SU-DHL-6 (cell line): ENCODE results near the gene HOMEZ.

Experiments
- H2AFZ ChIP-seq: fragments of 200-600 bp; sonication (generic); 2 replicates; pipeline ENCODE4 v1.6.1; 2014; ENCODE audit warnings: low read depth, mild to moderate bottlenecking, moderate library complexity, mixed read lengths, antibody characterized with exemption, low read length; ENCODE audit not compliant: severe bottlenecking
- H3F3A ChIP-seq: fragments of 200-600 bp; shearing (Covaris generic); 2 replicates; pipeline ENCODE4 v1.6.0; 2016; ENCODE audit warnings: antibody characterized with exemption, mild to moderate bottlenecking; ENCODE audit not compliant: insufficient read depth
- H3K27ac ChIP-seq: fragments of 200-600 bp; sonication (generic); 2 replicates; pipeline ENCODE4 v1.5.1; 2016; ENCODE audit warnings: low read depth, mild to moderate bottlenecking, low read length, moderate library complexity, mixed read lengths
- H3K27me3 ChIP-seq: fragments of 200-600 bp; sonication (generic), shearing (Covaris generic); 2 replicates; pipeline ENCODE4 v1.6.0; 2014; ENCODE audit warnings: mild to moderate bottlenecking, low read length
- H3K36me3 ChIP-seq: fragments of 200-600 bp; sonication (generic); 2 replicates; pipeline ENCODE4 v1.6.1; 2014; ENCODE audit warnings: mild to moderate bottlenecking, low read length, mixed read lengths
- H3K4me2 ChIP-seq: fragments of 300-600, 200-600 bp; shearing (Covaris generic), sonication (generic); 2 replicates; pipeline ENCODE4 v1.6.0; 2014; ENCODE audit warnings: low read length, low read depth, mild to moderate bottlenecking; ENCODE audit not compliant: poor library complexity, severe bottlenecking
- H3K4me3 ChIP-seq: fragments of 200-600 bp; sonication (generic); 2 replicates; pipeline ENCODE4 v1.5.1; 2014; ENCODE audit warnings: antibody characterized with exemption, low read length, mild to moderate bottlenecking, mixed read lengths; ENCODE audit not compliant: insufficient read depth, poor library complexity, severe bottlenecking
- H3K79me2 ChIP-seq: fragments of 200-600 bp; sonication (generic); 2 replicates; pipeline ENCODE4 v1.6.1; 2014; ENCODE audit warnings: mild to moderate bottlenecking, low read length, moderate library complexity; ENCODE audit not compliant: insufficient read depth
- H3K9ac ChIP-seq: fragments of 200-600 bp; sonication (generic); 2 replicates; pipeline ENCODE4 v1.7.0; 2014; ENCODE audit warnings: mild to moderate bottlenecking, low read length
- H3K9me2 ChIP-seq: fragments of 200-600 bp; sonication (generic); replicated peaks from 2 replicates; pipeline ENCODE4 v1.6.1; 2014; ENCODE audit warnings: low read length; ENCODE audit not compliant: insufficient read depth
- H3K9me3 ChIP-seq: fragments of 200-600 bp; sonication (generic); 2 replicates; pipeline ENCODE4 v1.6.1; 2014; ENCODE audit warnings: low read length, mixed read lengths; ENCODE audit not compliant: insufficient read depth
- H4K20me1 ChIP-seq: fragments of 200-600 bp; sonication (generic); 2 replicates; pipeline ENCODE4 v1.6.1; 2014; ENCODE audit warnings: low read depth, mild to moderate bottlenecking, antibody characterized with exemption, low read length, moderate library complexity, mixed read lengths
- EZH2phosphoT487 ChIP-seq: fragments of 200-600 bp; sonication (generic), shearing (Covaris generic); conservative IDR thresholded peaks from 2 replicates; pipeline ENCODE4 v1.6.1; 2018; ENCODE audit warnings: mild to moderate bottlenecking, antibody characterized with exemption, low read length, moderate library complexity, mixed read lengths
- TF ChIP-seq, protein P1 (sequence below): fragments of 200-600 bp; sonication (generic); IDR thresholded peaks from one replicate; pipeline ENCODE4 v1.5.1; 2017; ENCODE audit warnings: antibody characterized with exemption, mild to moderate bottlenecking, low read length, moderate library complexity; ENCODE audit not compliant: insufficient read depth, poor library complexity, severe bottlenecking

Gene HOMEZ

DNA sequence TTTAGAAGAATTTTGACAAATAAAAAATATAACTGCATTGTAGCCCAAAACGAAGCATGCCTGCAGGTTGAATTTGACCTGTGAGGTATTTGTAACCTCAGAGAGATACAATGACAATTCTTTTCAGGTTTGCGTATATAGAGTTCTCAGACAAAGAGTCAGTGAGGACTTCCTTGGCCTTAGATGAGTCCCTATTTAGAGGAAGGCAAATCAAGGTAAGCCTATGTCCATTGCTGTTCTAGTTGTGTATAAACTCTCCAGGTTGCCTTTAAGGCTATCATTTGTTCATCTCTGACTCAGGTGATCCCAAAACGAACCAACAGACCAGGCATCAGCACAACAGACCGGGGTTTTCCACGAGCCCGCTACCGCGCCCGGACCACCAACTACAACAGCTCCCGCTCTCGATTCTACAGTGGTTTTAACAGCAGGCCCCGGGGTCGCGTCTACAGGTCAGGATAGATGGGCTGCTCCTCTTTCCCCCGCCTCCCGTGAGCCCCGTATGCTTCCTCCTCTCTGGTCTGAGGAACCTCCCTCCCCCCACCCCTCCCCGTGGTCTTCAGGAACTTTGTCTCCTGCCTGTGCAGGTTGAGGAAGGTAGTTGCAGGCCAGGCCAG, 38.0 kb upstream of the HOMEZ start:
- H3K79me2 ChIP-seq, result peaks cover 19% of the 10 kb centered on the region
- H3K27ac ChIP-seq, result no peak overlapping the region
- H3K9me3 ChIP-seq, result no peaks in the 10 kb centered on the region
- H3K27me3 ChIP-seq, result no peaks in the 10 kb centered on the region
- no peak overlapping the region for H3K4me2 ChIP-seq
- no peak overlapping the region for H3K9ac ChIP-seq
- H3K36me3 ChIP-seq, result peaks cover 13% of the 10 kb centered on the region
- H2AFZ ChIP-seq, result no peak overlapping the region
- no peaks in the 10 kb centered on the region for H3K9me2 ChIP-seq
- 0 out of 2 replicates have a peak, but pooled peaks cover 4% of the 10 kb centered on the region for H4K20me1 ChIP-seq
- peaks cover 29% of the 10 kb centered on the region for H3F3A ChIP-seq
- no peak for TF ChIP-seq EZH2phosphoT487
- TF ChIP-seq, protein P1, sequence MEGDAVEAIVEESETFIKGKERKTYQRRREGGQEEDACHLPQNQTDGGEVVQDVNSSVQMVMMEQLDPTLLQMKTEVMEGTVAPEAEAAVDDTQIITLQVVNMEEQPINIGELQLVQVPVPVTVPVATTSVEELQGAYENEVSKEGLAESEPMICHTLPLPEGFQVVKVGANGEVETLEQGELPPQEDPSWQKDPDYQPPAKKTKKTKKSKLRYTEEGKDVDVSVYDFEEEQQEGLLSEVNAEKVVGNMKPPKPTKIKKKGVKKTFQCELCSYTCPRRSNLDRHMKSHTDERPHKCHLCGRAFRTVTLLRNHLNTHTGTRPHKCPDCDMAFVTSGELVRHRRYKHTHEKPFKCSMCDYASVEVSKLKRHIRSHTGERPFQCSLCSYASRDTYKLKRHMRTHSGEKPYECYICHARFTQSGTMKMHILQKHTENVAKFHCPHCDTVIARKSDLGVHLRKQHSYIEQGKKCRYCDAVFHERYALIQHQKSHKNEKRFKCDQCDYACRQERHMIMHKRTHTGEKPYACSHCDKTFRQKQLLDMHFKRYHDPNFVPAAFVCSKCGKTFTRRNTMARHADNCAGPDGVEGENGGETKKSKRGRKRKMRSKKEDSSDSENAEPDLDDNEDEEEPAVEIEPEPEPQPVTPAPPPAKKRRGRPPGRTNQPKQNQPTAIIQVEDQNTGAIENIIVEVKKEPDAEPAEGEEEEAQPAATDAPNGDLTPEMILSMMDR, result no peak
- no peak overlapping the region for H3K4me3 ChIP-seq

DNA sequence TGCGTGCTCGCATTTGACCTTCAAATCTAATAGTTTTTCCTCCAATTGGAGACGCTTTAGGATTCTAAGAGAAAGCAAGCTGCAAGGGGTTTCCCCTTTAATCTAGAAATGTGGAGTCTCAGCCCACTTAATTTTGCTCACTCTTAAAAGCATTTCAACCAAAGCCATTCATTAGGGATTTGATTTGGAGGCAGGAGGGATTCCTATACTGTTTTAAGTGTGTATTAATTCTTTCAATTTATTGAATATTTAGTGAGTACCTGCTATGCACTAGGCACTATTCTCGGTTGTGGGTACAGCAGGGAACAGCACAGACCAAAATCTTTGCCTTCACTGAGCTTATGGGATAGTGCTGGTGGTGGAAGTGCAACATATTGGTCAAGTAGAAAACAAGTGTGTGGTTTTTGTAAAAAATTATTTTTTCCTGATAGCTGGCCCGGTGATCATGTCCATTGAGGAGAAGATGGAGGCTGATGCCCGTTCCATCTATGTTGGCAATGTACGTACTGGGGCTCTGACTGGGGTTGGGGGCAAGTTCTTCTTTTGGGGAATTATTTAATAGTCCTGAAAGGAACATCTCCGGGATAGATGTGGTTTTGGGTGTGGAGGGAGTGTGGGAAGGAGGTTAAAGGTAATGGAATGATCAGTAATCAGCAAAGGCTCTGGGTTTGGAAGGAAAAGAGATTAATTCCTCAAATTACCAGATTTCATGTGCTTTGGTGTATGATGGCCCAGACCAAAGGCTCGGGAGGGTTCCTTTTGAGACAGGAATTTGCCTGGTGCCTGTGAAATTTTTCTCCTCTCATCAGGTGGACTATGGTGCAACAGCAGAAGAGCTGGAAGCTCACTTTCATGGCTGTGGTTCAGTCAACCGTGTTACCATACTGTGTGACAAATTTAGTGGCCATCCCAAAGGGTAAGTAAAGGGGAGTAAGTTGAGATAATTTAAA, 36.9 kb upstream of the HOMEZ start:
- Histone ChIP-seq H3K4me2 (peak overlapping the region; percentile 92), H4K20me1 (0 out of 2 replicates have a peak, but pooled peaks cover 4% of the 10 kb centered on the region), H3K9me3 (no peaks in the 10 kb centered on the region), H3K79me2 (peaks cover 19% of the 10 kb centered on the region), H2AFZ (no peak overlapping the region), H3F3A (peaks cover 28% of the 10 kb centered on the region), H3K9me2 (no peaks in the 10 kb centered on the region), H3K27ac (no peak overlapping the region), H3K36me3 (peaks cover 13% of the 10 kb centered on the region), H3K27me3 (no peaks in the 10 kb centered on the region), H3K9ac (peak overlapping the region; percentile 78), H3K4me3 (peak overlapping the region; percentile 98)
- TF ChIP-seq, protein P1, result no peak
- TF ChIP-seq EZH2phosphoT487, result no peak

DNA sequence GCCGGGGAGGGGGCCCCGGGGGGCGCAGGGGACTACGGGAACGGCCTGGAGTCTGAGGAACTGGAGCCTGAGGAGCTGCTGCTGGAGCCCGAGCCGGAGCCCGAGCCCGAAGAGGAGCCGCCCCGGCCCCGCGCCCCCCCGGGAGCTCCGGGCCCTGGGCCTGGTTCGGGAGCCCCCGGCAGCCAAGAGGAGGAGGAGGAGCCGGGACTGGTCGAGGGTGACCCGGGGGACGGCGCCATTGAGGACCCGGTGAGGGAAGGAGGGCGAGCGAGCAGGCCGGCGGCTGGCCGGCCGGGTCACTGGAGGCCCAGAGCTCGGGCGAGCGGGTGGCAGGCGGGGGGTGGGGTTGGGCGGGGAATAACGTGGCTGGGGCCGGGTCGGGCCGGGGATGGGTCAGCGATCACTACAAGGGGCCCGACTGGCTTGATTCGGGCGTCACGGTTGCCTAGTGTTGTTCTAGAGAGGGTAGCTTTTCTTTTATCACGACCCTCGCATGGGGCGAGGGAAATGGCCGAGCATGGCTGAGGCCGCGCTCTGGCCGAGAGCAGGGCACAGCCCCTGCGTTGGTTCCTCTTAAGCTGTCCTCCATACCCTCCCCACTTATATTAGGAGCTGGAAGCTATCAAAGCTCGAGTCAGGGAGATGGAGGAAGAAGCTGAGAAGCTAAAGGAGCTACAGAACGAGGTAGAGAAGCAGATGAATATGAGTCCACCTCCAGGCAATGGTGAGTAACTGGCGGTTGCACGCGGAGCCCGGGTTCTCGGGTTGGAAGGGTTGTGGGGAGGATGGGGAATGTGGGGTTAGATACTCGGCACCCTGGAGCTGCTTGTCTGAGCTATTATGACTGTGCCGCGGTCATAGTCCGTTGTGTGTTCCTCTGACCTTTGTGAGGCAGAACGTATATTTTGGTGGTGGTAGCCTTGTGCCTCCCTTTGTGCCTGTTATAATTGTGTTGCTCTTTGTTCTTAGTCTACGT, 35.9 kb upstream of the HOMEZ start:
- peak overlapping the region; percentile 59 for H3K27ac ChIP-seq

More for the DNA sequence above, 35.9 kb upstream of the HOMEZ start:
- Histone ChIP-seq H3K4me2 (peak overlapping the region; percentile 92), H3K36me3 (peaks cover 13% of the 10 kb centered on the region), H4K20me1 (0 out of 2 replicates have a peak, but pooled peaks cover 4% of the 10 kb centered on the region), H3K27me3 (no peaks in the 10 kb centered on the region), H3K79me2 (peaks cover 19% of the 10 kb centered on the region), H3K9me2 (no peaks in the 10 kb centered on the region), H3F3A (peaks cover 18% of the 10 kb centered on the region), H3K4me3 (peak overlapping the region; percentile 98), H3K9me3 (no peaks in the 10 kb centered on the region), H3K9ac (peak overlapping the region; percentile 78), H2AFZ (no peak overlapping the region)
- TF ChIP-seq, protein P1, result no peak
- TF ChIP-seq EZH2phosphoT487, result no peak
